Middle frontal gyrus (tissue), 1 donor: ENCODE data around the gene SLC2A3.
"Not testable (repeated sequence)": the region's sequence is repeated elsewhere in the genome, so short reads cannot be mapped to it uniquely, and the experiment has no call there.

Experiments used
- DNase-seq: peaks from one replicate; pipeline ENCODE4 v3.0.0-alpha.2; 2015; ENCODE audit warnings: low spot score; ENCODE audit errors: extremely low spot score

SLC2A3 gene

GRCh38 chr12:7935590-7936581, at the start of gene SLC2A3:
TSS of gene SLC2A3 (minus strand) at chr12:7936187. CDS start at chr12:7936034, 153 bp downstream.
- peak; percentile 16 for DNase-seq

- no peak for DNase-seq
Observed at GRCh38 chr12:7984900-7985299, 48.9 kb upstream of the SLC2A3 start.

- not testable (repeated sequence) for DNase-seq
Observed at GRCh38 chr12:7983460-7983859, 47.5 kb upstream of the SLC2A3 start.

- not testable (repeated sequence) for DNase-seq
Observed at GRCh38 chr12:7983019-7983418, 47.0 kb upstream of the SLC2A3 start.

- DNase-seq: not testable (repeated sequence)
Observed at GRCh38 chr12:7982332-7982735, 46.3 kb upstream of the SLC2A3 start.

- DNase-seq: no peak
Observed at GRCh38 chr12:7981446-7981845, 45.5 kb upstream of the SLC2A3 start.

- not testable (repeated sequence) for DNase-seq
Observed at GRCh38 chr12:7977351-7978124, 41.6 kb upstream of the SLC2A3 start.

DNA sequence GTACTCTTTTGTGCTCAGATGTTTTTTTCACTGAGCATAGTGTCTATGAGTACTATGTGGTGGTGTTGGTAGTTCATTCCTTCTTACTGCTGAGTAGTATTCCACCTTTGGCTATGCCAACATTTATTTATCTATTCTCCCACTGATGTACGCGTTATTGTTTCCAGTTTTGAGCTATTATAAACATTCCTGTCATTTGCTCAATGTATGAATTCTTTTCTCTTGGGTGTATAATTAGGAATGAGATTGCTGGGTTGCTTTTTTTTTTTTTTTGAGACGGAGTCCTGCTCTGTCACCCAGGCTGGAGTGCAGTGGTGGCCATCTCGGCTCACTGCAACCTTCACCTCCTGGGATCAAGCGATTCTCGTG, 37.5 kb upstream of the SLC2A3 start:
- no peak for DNase-seq

DNA sequence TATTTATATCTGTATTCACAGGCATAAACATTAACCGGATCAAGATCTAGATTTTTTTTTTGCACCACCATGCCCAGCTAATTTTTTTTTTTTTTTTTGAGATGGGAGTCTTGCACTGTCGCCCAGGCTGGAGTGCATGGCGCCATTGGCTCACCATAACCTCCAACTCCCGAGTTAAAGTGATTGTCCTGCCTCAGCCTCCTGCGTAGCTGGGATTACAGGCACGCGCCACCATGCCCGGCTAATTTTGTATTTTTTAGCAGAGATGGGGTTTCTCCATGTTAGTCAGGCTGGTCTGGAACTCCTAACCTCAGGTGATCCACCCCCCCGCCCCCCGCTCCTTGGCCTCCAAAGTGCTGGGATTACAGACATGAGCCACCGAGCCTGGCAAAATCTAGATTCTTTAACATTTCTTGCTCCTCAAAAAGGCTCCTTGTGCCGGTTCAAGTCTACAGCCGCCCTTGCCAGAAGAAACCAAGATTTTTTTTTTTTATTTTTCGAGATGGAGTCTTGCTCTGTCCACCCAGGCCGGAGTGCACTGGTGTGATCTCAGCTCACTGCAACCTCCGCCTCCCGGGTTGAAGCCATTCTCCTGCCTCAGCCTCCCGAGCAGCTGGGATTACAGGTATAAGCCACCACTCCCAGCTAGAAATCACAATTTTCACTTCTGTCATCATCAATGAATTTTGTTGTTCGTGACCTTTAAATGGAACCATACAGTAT, 36.9 kb upstream of the SLC2A3 start:
- no peak for DNase-seq

- not testable (repeated sequence) for DNase-seq
Observed at GRCh38 chr12:7972269-7972668, 36.3 kb upstream of the SLC2A3 start.

DNA sequence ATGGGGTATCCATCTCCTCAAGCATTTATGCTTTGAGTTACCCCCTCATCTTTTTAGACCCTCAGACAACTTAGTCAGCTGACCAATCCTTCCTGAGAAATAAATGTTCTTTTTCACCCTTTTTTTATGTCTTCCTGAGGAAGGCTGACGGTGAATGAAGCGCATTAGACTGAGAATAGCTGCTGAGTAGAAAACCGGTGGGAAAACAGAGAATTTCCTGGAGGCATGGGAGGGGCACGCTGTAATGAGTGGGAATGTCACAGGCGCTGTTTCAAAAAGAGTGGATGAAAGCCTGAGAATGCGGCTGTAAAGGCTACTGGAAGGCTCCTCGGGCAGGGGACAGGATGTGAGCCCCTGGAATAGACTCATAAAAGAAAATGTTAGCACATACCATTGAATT, 35.8 kb upstream of the SLC2A3 start:
- not testable (repeated sequence) for DNase-seq

DNA sequence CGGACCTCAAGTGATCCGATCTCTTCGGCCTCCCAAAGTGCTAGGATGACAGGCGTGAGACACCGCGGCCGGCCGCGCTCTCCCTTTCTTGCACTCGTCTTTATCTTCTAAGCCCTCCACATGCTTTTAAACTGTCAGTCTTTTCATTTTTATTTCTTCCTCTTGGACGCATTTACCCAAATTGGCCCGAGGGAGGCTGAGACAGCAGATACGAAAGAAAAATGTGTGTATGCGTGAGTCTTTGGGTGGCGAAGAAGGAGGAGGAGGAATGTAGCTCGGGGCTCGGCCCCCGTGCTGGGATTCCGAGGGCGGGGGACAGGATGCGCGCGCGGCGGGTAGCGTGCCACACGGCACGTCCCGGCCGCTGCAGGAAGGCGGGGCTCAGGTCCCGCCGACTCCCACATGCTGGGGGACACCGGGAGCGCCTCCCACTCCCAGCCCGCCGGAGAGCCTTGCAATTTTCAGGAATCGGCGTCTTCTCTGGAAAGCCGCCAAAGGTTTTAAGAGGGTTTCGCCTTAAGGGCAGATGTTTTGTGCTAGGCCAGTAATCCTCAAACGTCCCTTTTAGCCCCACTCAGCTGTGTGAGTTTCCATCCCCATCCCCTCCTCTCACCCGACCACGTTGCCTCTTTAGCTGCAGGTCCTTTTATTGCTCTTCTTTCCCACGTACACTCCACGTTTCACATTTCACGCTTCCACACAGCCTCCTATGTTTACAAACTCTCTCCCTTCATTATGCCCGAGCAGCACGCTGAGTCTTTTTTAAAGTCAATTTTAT, 34.7 kb upstream of the SLC2A3 start:
- DNase-seq: peak; percentile 53

DNA sequence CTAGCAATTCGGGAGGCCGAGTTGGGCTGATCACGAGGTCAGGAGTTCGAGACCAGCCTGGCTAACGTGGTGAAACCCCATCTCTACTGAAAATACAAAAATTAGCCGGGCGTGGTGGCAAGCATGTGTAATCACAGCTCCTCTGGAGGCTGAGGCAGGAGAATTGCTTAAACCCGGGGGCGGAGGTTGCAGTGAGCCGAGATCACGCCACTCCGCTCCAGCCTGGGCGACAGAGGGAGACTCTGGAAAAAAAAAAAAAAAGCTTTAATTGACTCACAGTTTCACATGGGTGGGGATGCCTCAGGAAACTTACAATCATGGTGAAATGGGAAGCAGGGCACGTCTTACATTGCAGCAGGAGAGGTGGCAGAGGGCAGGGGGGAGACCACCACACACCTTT, 30.6 kb upstream of the SLC2A3 start:
- no peak for DNase-seq

- DNase-seq: not testable (repeated sequence)
Observed at GRCh38 chr12:7964669-7965068, 28.7 kb upstream of the SLC2A3 start.

- DNase-seq: no peak
Observed at GRCh38 chr12:7961395-7962178, 25.6 kb upstream of the SLC2A3 start.

DNA sequence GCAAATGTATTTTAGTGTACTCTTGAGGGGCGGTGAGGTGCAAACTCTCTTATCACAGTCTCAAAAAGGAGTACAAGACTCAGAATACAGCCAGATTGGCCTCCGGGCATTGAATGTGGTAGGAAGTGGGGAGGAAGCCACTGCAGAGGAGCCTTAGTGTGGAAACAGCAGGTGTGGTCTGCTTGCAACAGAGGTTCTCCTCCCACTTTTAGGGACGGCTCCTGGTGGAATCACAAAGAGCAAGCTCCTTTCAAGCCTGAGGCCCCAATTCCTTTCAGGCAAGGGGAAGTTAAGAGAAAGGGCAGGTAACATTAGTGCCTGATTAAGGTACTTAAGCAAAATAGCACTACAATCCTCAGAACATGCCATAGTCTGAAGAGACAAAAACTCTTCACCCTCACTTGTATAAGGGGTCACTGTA, 23.7 kb upstream of the SLC2A3 start:
- DNase-seq: no peak

DNA sequence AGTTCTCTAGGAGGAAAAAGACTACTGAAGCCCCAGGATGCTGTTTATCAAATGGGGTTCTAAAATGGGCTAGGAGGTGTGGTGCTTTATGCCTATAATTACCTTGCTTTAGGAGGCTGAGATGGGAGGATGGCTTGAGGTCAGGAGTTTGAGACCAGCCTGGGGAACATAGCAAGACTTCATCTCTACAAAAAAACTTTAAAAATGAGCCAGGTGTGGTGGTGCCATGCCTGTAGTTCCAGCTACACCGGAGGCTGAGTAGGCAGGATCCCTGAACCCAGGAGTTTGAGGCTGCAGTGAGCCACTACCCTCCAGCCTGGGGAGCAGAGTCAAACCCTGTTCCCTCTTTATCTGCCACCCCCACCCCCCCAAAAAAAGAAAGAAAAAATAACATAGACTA, 23.3 kb upstream of the SLC2A3 start:
- DNase-seq: no peak

- DNase-seq: not testable (repeated sequence)
Observed at GRCh38 chr12:7954877-7955276, 18.9 kb upstream of the SLC2A3 start.

DNA sequence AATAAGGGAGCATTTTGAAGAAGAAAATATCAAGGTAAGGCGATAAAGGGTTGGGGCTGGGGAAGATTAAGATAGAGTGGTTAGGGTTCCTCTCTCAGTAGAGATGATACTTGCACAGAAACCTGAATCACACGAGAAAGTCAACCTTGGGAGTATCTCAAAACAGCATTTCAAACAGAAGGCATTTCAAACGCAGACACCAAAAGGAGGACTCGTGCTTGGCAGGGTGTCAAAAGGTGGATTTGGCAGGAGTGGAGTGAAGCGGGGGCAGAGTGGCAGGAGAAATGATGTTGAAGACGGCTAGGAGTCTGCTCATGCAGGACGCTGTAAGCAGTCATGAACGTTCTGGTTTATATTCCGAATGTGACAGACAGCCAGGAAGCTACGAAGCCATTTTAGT, 18.4 kb upstream of the SLC2A3 start:
- DNase-seq: not testable (repeated sequence)

DNA sequence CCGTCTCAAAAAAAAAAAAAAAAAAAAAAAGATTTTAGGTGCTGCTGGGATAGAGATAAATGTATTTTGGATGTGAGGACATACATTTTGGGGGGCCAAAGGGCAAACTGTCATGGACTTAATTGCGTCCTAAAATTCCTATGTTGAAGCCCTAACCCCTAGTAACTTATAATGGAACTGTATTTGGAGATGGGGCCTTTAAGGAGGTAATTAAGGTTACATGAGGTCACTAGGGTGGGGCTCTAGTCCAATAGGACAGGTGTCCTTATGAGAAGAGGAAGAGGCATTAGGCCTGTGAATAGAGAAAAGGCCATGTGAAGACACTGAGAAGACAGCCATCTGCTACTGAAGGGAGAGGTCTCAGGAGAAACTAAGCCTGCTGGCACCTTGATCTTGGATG, 17.9 kb upstream of the SLC2A3 start:
- DNase-seq: not testable (repeated sequence)
